Measurements from ENCODE around the gene TNN. TPM values are rescaled to one million over a fixed set of nuclear protein-coding genes. Genes with fewer than 3 reads are reported as not detected.

Gene TNN
- 0.11 and 0.22 TPM in 2 replicates for total RNA-seq (2021)
- long read RNA-seq: 0 reads

DNA sequence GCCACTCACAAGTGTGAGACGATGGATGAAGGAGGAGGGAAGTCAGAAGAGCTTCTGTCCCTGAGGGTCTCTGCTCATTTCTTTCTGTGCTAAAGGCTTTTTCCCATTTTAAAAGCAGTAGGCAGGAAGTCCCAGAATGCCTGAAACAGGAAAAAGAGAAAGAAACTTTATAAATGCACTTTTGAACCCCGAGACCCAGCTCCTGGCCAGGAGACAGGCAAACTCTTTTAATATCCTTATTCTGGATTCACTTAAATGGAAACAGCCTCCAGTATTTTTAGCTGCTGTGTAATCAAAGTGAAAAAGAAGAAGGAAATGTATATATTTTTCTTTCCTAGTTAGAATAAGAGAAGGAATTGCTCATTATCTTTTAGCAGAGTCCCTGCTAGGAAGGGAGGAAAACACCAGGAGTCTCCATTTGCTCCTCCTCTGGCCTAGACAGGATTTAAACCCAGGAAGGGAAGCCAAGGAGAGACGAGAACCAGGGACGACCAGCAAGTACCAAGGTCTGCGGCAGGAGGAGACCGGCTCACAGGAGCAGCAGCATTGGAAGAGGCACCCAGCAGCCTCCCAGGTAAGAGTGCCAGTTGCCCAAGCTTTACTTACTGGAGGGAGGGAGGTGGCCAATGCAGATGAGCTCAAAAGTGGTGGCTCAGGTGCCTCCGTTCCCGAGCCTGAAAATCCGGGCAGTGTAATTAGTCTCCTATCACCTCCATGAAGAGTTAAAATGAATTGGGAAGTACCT is at the start of gene TNN:
TNN (plus strand) TSS at position 472 of the 745 bp plus-strand sequence. CDS start 9,586 bp downstream, outside the sequence.
- no peak within 1 kb of the TSS for H2BK120ac ChIP-seq (ENCODE audit: low read depth, low read length, poor library complexity, severe bottlenecking)
- no peaks in the 10 kb centered on the region for H3K9me3 ChIP-seq (ENCODE audit: control insufficient read depth, low read depth, low read length)
- no peak within 1 kb of the TSS for H3K14ac ChIP-seq (ENCODE audit: insufficient read depth, low read length)
- H4K20me1 ChIP-seq (ENCODE audit: control insufficient read depth, insufficient read depth, insufficient read length): no peaks in the 10 kb centered on the region
- no CpG with 5 or more reads among the region's 9 CpGs for WGBS (ENCODE audit: extremely low coverage, insufficient read length, low lambda C conversion rate)
- Mint-ChIP-seq H3K27me3 (ENCODE audit: low read depth) (peaks cover 3% of the 10 kb centered on the region; the same call in 1 of the 2 replicates), H3K36me3 (ENCODE audit: insufficient read depth in 1 of 3, low read depth in 3 of 3) (no peaks in the 10 kb centered on the region), H3K4me1 (peaks cover 19% of the 10 kb centered on the region in 2 experiments), H3K9me3 (no peaks in the 10 kb centered on the region), H3K27ac (no peak within 1 kb of the TSS; a peak in 1 of 7 replicates), H3K4me3 (no peak within 1 kb of the TSS)
- no peak within 1 kb of the TSS for H3K18ac ChIP-seq (ENCODE audit: insufficient read length, low read depth, low read length)
- H3K23me2 ChIP-seq (ENCODE audit: insufficient read length, low read depth, low read length, poor library complexity, severe bottlenecking): no peaks in the 10 kb centered on the region
- H2AFZ ChIP-seq (ENCODE audit: low read length): no peak within 1 kb of the TSS
- H2BK15ac ChIP-seq (ENCODE audit: low read depth, low read length): no peak within 1 kb of the TSS
- H3K4me1 ChIP-seq (ENCODE audit: insufficient read depth, low read length): peaks cover 6% of the 10 kb centered on the region; the same call in 1 of the 2 replicates
- no peak within 1 kb of the TSS for H3K4ac ChIP-seq (ENCODE audit: low read depth, low read length)
- H3K27me3 ChIP-seq (ENCODE audit: insufficient read depth, low read length): no peaks in the 10 kb centered on the region
- H2BK20ac ChIP-seq (ENCODE audit: low read depth, low read length, poor library complexity, severe bottlenecking): no peak within 1 kb of the TSS
- no peak within 1 kb of the TSS for H4K8ac ChIP-seq (replicated peaks; ENCODE audit: insufficient read length, low read depth, low read length)
- H3K9ac ChIP-seq (ENCODE audit: extremely low read depth, insufficient read length, low read length): no peak within 1 kb of the TSS
- DNase-seq: peak; percentile 44
- no peak within 1 kb of the TSS for H3K23ac ChIP-seq (ENCODE audit: insufficient read length, low read depth, low read length)
- no peak for TF ChIP-seq CTCF (conservative IDR thresholded peaks at IDR 0.05)
- H3K4me2 ChIP-seq (ENCODE audit: insufficient read depth, insufficient read length, low read length): no peak within 1 kb of the TSS
- no peak within 1 kb of the TSS for H4K91ac ChIP-seq (ENCODE audit: insufficient read length, low read depth, low read length)
- H2BK5ac ChIP-seq (ENCODE audit: insufficient read length, low read length): no peak within 1 kb of the TSS
- no peaks in the 10 kb centered on the region for H3K79me2 ChIP-seq (ENCODE audit: insufficient read depth, low read length)
- H2AK5ac ChIP-seq (ENCODE audit: insufficient read length, low read length): no peak within 1 kb of the TSS
- H3K79me1 ChIP-seq (ENCODE audit: insufficient read depth, low read depth, low read length, poor library complexity, severe bottlenecking): no peaks in the 10 kb centered on the region
- no peak within 1 kb of the TSS for H3K56ac ChIP-seq (ENCODE audit: insufficient read length, low read depth, low read length)
- H3K27ac ChIP-seq (ENCODE audit: insufficient read length, low read depth, low read length): no peak within 1 kb of the TSS
- no peak within 1 kb of the TSS for H4K5ac ChIP-seq (ENCODE audit: insufficient read length, low read depth, low read length)
- no peak within 1 kb of the TSS for H3T11ph ChIP-seq (ENCODE audit: low read length)
- no peak within 1 kb of the TSS for H2BK12ac ChIP-seq (ENCODE audit: insufficient read length, low read depth, low read length)
